Measurements from ENCODE around the gene BMPER.

GRCh38 chr7:34066411-34066810, 161.1 kb downstream of the BMPER start:
- TF ChIP-seq CTCF (IDR thresholded peaks at IDR 0.05) (no peak), POLR2A (IDR thresholded peaks at IDR 0.05) (no peak)

Data from uterus (tissue), 2 donors.